HFF-Myc (cell line): ENCODE results near the gene OSBPL1A.

Source experiments
- DNase-seq: peaks from one replicate; pipeline ENCODE4 v3.0.0-alpha.2; 2011; ENCODE audit warnings: low read depth; ENCODE audit errors: extremely low read depth
- H3K4me3 ChIP-seq: replicated peaks from 2 replicates; pipeline ENCODE4 v1.5.1; 2011; ENCODE audit warnings: low read depth, mild to moderate bottlenecking, control low read depth, low read length
- CTCF ChIP-seq: IDR thresholded peaks from 2 replicates; pipeline ENCODE4 v1.5.1; 2012; ENCODE audit warnings: mild to moderate bottlenecking, low read depth, low read length, control low read depth; ENCODE audit errors: missing control alignments

Gene OSBPL1A

DNA sequence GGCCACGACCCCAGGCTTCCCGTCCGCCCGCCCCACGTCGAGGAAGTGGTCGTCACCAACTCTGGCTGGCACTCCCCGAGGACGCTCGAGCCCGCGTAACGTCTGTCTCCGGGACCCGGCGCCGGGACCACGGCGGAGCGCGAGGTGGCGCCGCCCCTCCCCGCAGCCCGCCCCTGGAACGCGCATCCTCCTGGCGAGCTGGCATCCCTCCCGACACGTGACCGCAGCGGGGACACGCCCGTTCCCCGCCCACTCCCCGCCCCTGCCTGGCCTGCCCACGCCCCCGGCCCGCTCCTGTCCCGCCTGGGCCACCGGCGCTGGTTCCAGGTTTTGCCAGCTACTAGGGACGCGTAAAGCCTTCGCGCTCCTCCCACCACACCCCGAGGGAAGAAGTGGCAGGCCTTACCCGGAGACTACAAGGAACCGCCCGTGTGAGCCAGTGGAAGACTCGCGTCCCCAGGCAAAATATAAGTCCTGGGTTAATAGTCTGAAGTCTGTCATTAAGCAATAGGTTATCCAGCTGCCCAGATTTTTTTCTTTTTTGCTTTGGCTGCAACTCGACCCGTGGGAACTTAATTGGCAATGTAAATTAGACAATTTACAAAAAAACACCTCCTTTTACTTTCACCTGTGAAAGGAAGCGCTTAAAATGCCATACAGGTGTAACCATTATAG, at the start of gene OSBPL1A:
Gene OSBPL1A (minus strand): TSS at position 131 of the 675 bp plus-strand sequence. CDS start 20,291 bp downstream, outside the sequence.
- DNase-seq = peak; percentile 84
- no peak for TF ChIP-seq CTCF
- H3K4me3 ChIP-seq = peak within 1 kb of the TSS; percentile 83

- H3K4me3 ChIP-seq = no peak overlapping the region
- DNase-seq = no peak
- TF ChIP-seq CTCF = peak; percentile 9
These were observed 49.4 kb upstream of the OSBPL1A start for GRCh38 chr18:24446953-24447538.

DNA sequence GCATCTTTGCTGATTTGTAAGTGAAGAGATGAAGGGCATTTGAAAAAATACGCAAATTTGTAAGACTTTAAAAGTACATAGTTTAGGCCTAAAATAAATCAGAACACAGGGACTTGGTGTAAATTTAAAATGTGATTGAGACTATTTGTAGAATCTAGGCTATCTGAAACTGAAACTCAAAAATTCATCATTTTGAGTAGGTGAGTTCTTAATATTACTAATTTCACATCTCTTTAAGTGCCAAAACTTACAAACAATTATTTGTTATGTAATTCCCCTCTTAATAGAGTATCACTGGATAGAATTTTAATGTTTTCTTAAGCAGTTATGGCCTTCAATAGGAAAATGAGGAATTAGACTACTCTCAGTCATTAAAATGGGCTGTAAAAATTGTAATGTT, 48.8 kb upstream of the OSBPL1A start:
- no peak for DNase-seq
- TF ChIP-seq CTCF = no peak
- H3K4me3 ChIP-seq = no peak overlapping the region

- no peak overlapping the region for H3K4me3 ChIP-seq
- no peak for DNase-seq
- TF ChIP-seq CTCF = no peak
These were observed 46.2 kb upstream of the OSBPL1A start for GRCh38 chr18:24443870-24444269.

DNA sequence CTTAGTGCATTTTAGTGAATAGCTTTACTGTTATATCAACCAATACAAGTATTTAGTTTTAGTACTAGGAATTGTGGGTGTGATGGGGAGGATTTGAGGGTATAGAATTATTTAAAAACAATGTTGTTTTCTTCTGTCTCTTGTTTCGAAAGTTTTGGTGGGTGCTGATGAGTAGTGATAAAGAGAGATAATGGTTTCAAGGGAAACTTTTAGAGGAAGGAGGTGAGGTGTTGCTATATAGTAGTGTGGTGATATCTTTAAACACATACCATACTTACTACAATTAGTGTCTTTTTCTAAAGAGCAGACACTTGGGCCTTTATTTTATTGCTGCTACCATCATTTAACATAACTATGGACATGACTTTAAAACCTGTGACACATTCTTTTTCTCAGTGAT, 39.3 kb upstream of the OSBPL1A start:
- H3K4me3 ChIP-seq = no peak overlapping the region
- no peak for TF ChIP-seq CTCF
- no peak for DNase-seq

GRCh38 chr18:24432618-24433017, 35.0 kb upstream of the OSBPL1A start:
- no peak for TF ChIP-seq CTCF
- no peak overlapping the region for H3K4me3 ChIP-seq
- DNase-seq = no peak
